Neuronal stem cell (in vitro differentiated cells): ENCODE results near the gene COX19.

Source experiments
- DNase-seq: peaks from one replicate; pipeline ENCODE4 v3.0.0-alpha.2; 2013; ENCODE audit warnings: low spot score
- H2AFZ ChIP-seq: one replicate; pipeline ENCODE4 v1.6.1; 2013; ENCODE audit warnings: mild to moderate bottlenecking, low read length, inconsistent platforms
- H2AK5ac ChIP-seq: 2 replicates; pipeline ENCODE4 v1.6.1; 2013; ENCODE audit warnings: low read depth, mild to moderate bottlenecking, inconsistent platforms, low read length, moderate library complexity, mixed read lengths
- H2BK120ac ChIP-seq: 2 replicates; pipeline ENCODE4 v1.6.1; 2013; ENCODE audit warnings: low read depth, mild to moderate bottlenecking, inconsistent platforms, low read length, moderate library complexity, mixed read lengths
- H2BK12ac ChIP-seq: one replicate; pipeline ENCODE4 v1.6.1; 2013; ENCODE audit warnings: low read length, inconsistent platforms
- H2BK15ac ChIP-seq: 2 replicates; pipeline ENCODE4 v1.6.1; 2013; ENCODE audit warnings: mild to moderate bottlenecking, low read length, inconsistent platforms, mixed read lengths
- H2BK5ac ChIP-seq: one replicate; pipeline ENCODE4 v1.6.1; 2013; ENCODE audit warnings: inconsistent platforms, mild to moderate bottlenecking, low read length, moderate library complexity
- H3K14ac ChIP-seq: one replicate; pipeline ENCODE4 v1.6.1; 2013; ENCODE audit warnings: low read length, inconsistent platforms
- H3K18ac ChIP-seq: 2 replicates; pipeline ENCODE4 v1.6.1; 2013; ENCODE audit warnings: low read length, inconsistent platforms
- H3K23ac ChIP-seq: 2 replicates; pipeline ENCODE4 v1.6.1; 2013; ENCODE audit warnings: low read depth, mild to moderate bottlenecking, mixed read lengths, low read length, inconsistent platforms; ENCODE audit not compliant: poor library complexity
- H3K27ac ChIP-seq: replicated peaks from 3 replicates; pipeline ENCODE4 v1.5.1; 2013; ENCODE audit warnings: low read length, inconsistent platforms
- H3K27me3 ChIP-seq, 3 experiments: 2 replicates each; pipeline ENCODE4 v1.6.1; 2013; ENCODE audit warnings: low read length in 3 of 3, mild to moderate bottlenecking in 2 of 3, inconsistent platforms in 1 of 3, low read depth in 1 of 3, mixed read lengths in 1 of 3, moderate library complexity in 1 of 3; ENCODE audit not compliant: control insufficient read depth in 3 of 3, insufficient read depth in 3 of 3
- H3K36me3 ChIP-seq, 2 donors: replicated peaks in 1 of 2; 2 replicates each; pipeline ENCODE4 v1.6.1; 2013; ENCODE audit warnings: low read length in 2 of 2; ENCODE audit not compliant: control insufficient read depth in 2 of 2, insufficient read depth in 2 of 2
- H3K4ac ChIP-seq: 2 replicates; pipeline ENCODE4 v1.6.1; 2013; ENCODE audit warnings: inconsistent platforms, mild to moderate bottlenecking, low read length, moderate library complexity
- H3K4me1 ChIP-seq, 2 donors: 1 replicate in 1 of 2; 2 replicates in 1 of 2; pipeline ENCODE4 v1.6.1; 2013; ENCODE audit warnings: low read length in 2 of 2, low read depth in 1 of 2; ENCODE audit not compliant: control insufficient read depth in 2 of 2, insufficient read depth in 1 of 2
- H3K4me2 ChIP-seq: one replicate; pipeline ENCODE4 v1.6.1; 2013; ENCODE audit warnings: mild to moderate bottlenecking, low read length, inconsistent platforms; ENCODE audit not compliant: insufficient read depth, poor library complexity, severe bottlenecking
- H3K4me3 ChIP-seq, 2 donors: 2 replicates each; pipeline ENCODE4 v1.5.1; 2013; ENCODE audit warnings: low read length in 2 of 2, mild to moderate bottlenecking in 2 of 2, inconsistent platforms in 1 of 2, moderate library complexity in 1 of 2
- H3K79me1 ChIP-seq: one replicate; pipeline ENCODE4 v1.6.1; 2013; ENCODE audit warnings: low read depth, mild to moderate bottlenecking, inconsistent platforms, low read length, moderate library complexity
- H3K9ac ChIP-seq: one replicate; pipeline ENCODE4 v1.6.1; 2013; ENCODE audit warnings: mild to moderate bottlenecking, low read depth, low read length, inconsistent platforms; ENCODE audit not compliant: poor library complexity
- H3K9me3 ChIP-seq, 2 donors: replicated peaks in 1 of 2; 2 replicates each; pipeline versions ENCODE3 to v1.6.1; 2013; ENCODE audit warnings: low read length in 2 of 2, mild to moderate bottlenecking in 2 of 2, inconsistent platforms in 1 of 2, low read depth in 1 of 2, mixed read lengths in 1 of 2, moderate library complexity in 1 of 2; ENCODE audit not compliant: control insufficient read depth in 2 of 2, insufficient read depth in 1 of 2
- H4K8ac ChIP-seq: one replicate; pipeline ENCODE4 v1.6.1; 2013; ENCODE audit warnings: low read depth, mild to moderate bottlenecking, inconsistent platforms, low read length, moderate library complexity
- H4K91ac ChIP-seq: one replicate; pipeline ENCODE4 v1.6.1; 2013; ENCODE audit warnings: low read length, low read depth, mild to moderate bottlenecking, inconsistent platforms; ENCODE audit not compliant: poor library complexity
- whole genome bisulfite sequencing, 2 donors: extraction: QIAGEN DNeasy Blood & Tissue Kit; methylation state at CpG; one replicate each; pipeline ENCODE4 v1.1.7; 2013; ENCODE audit warnings: missing lambda C conversion rate in 2 of 2, mixed read lengths in 1 of 2; ENCODE audit not compliant: insufficient read length in 2 of 2, insufficient replicate concordance in 1 of 2; ENCODE audit errors: extremely low coverage in 2 of 2; 5-methylcytosine and 5-hydroxymethylcytosine counted together

COX19 gene

GRCh38 chr7:1010226-1010625 is 34.9 kb upstream of the COX19 start:
- H3K14ac ChIP-seq = no peak overlapping the region
- H3K4ac ChIP-seq = no peak overlapping the region
- DNase-seq = no peak
- no peak overlapping the region for H3K9ac ChIP-seq
- no peak overlapping the region for H2BK120ac ChIP-seq
- H2BK12ac ChIP-seq = no peak overlapping the region
- H3K27me3 ChIP-seq = no peaks in the 10 kb centered on the region
- peak overlapping the region; percentile 57 for H3K23ac ChIP-seq
- no peak overlapping the region for H4K8ac ChIP-seq
- peaks cover 0 to 3% of the 10 kb centered on the region in 2 donors for H3K4me1 ChIP-seq
- H3K9me3 ChIP-seq = peaks cover 0 to 4% of the 10 kb centered on the region in 2 donors
- H3K18ac ChIP-seq = no peak overlapping the region
- H3K4me2 ChIP-seq = no peak overlapping the region
- no peak overlapping the region for H4K91ac ChIP-seq
- peaks cover 21 to 48% of the 10 kb centered on the region in 2 donors for H3K36me3 ChIP-seq
- H2AFZ ChIP-seq = no peak overlapping the region
- no peak overlapping the region for H3K4me3 ChIP-seq
- no CpG with 5 or more reads among the region's 13 CpGs for WGBS, 2 donors
- H2AK5ac ChIP-seq = no peak overlapping the region
- no peak overlapping the region for H2BK15ac ChIP-seq
- H3K79me1 ChIP-seq = peaks cover 37% of the 10 kb centered on the region
- H2BK5ac ChIP-seq = no peak overlapping the region
- H3K27ac ChIP-seq = no peak overlapping the region

- no peak overlapping the region for H3K4me3 ChIP-seq
- no peak overlapping the region for H2AK5ac ChIP-seq
- H3K27me3 ChIP-seq = no peaks in the 10 kb centered on the region
- H3K4ac ChIP-seq = no peak overlapping the region
- H2BK12ac ChIP-seq = no peak overlapping the region
- H4K8ac ChIP-seq = no peak overlapping the region
- H3K4me1 ChIP-seq = peaks cover 0 to 2% of the 10 kb centered on the region in 2 donors
- no peak overlapping the region for H3K9ac ChIP-seq
- H2BK120ac ChIP-seq = no peak overlapping the region
- no peak for DNase-seq
- peak overlapping the region; percentile 57 for H3K23ac ChIP-seq
- no peak overlapping the region for H3K18ac ChIP-seq
- no peak overlapping the region for H3K14ac ChIP-seq
- H3K27ac ChIP-seq = no peak overlapping the region
- no CpG with 5 or more reads among the region's 22 CpGs for whole genome bisulfite sequencing, 2 donors
- H2BK15ac ChIP-seq = no peak overlapping the region
- H3K9me3 ChIP-seq = peaks cover 0 to 3% of the 10 kb centered on the region in 2 donors
- peaks cover 37% of the 10 kb centered on the region for H3K79me1 ChIP-seq
- H4K91ac ChIP-seq = no peak overlapping the region
- no peak overlapping the region for H2AFZ ChIP-seq
- no peak overlapping the region for H3K4me2 ChIP-seq
- H2BK5ac ChIP-seq = no peak overlapping the region
- H3K36me3 ChIP-seq = peaks cover 21 to 48% of the 10 kb centered on the region in 2 donors
These were observed 34.4 kb upstream of the COX19 start for GRCh38 chr7:1009747-1010146.

- Histone ChIP-seq H3K9ac (peak overlapping the region; percentile 38), H3K79me1 (peaks cover 35% of the 10 kb centered on the region), H4K91ac (peak overlapping the region; percentile 4), H3K4me1 (peaks cover 0 to 2% of the 10 kb centered on the region in 2 donors), H3K27ac (no peak overlapping the region), H2AFZ (no peak overlapping the region), H2BK15ac (no peak overlapping the region), H3K4me3 (peak overlapping the region in 1 of 2 donors; percentile 7), H3K18ac (no peak overlapping the region), H2BK12ac (no peak overlapping the region), H3K23ac (peak overlapping the region; percentile 76), H3K14ac (no peak overlapping the region), H2AK5ac (no peak overlapping the region), H3K9me3 (peaks cover 0 to 3% of the 10 kb centered on the region in 2 donors), H3K36me3 (peaks cover 21 to 53% of the 10 kb centered on the region in 2 donors), H3K27me3 (no peaks in the 10 kb centered on the region), H3K4me2 (no peak overlapping the region), H4K8ac (peak overlapping the region; percentile 92), H2BK5ac (no peak overlapping the region), H3K4ac (no peak overlapping the region), H2BK120ac (no peak overlapping the region)
- no peak for DNase-seq
- no CpG with 5 or more reads among the region's 37 CpGs for WGBS, 2 donors
These were observed 33.5 kb upstream of the COX19 start for GRCh38 chr7:1008733-1009363.

GRCh38 chr7:1007901-1008300 is 32.6 kb upstream of the COX19 start:
- Histone ChIP-seq H3K18ac (no peak overlapping the region), H4K8ac (no peak overlapping the region), H3K4ac (peak overlapping the region; percentile 55), H2BK15ac (no peak overlapping the region), H3K36me3 (peaks cover 21 to 54% of the 10 kb centered on the region in 2 donors), H2AFZ (no peak overlapping the region), H2BK5ac (no peak overlapping the region), H3K4me2 (no peak overlapping the region), H2BK12ac (no peak overlapping the region), H2BK120ac (no peak overlapping the region), H3K9me3 (peaks cover 0 to 3% of the 10 kb centered on the region in 2 donors), H3K14ac (no peak overlapping the region), H3K4me3 (peak overlapping the region in 1 of 2 donors; percentile 25), H3K27ac (no peak overlapping the region), H3K27me3 (no peaks in the 10 kb centered on the region), H3K4me1 (peaks cover 0 to 2% of the 10 kb centered on the region in 2 donors), H4K91ac (no peak overlapping the region), H3K9ac (no peak overlapping the region), H3K79me1 (peaks cover 32% of the 10 kb centered on the region), H3K23ac (peak overlapping the region; percentile 75), H2AK5ac (no peak overlapping the region)
- no peak for DNase-seq
- WGBS, 2 donors = no CpG with 5 or more reads among the region's 15 CpGs
